ENCODE measurements around the gene C16orf95.

GRCh38 chr16:87340198-87340597, 23.0 kb upstream of the C16orf95 start:
- TF ChIP-seq SUZ12 (IDR thresholded peaks at IDR 0.05): no peak
- no peak for TF ChIP-seq CTBP1 (IDR thresholded peaks at IDR 0.05; ENCODE audit: borderline replicate concordance)
- no peak for TF ChIP-seq SP1 (IDR thresholded peaks at IDR 0.05)
- TF ChIP-seq ELF4 (IDR thresholded peaks at IDR 0.05): no peak
- TF ChIP-seq FOXM1 (IDR thresholded peaks at IDR 0.05; ENCODE audit: borderline replicate concordance): no peak
- TF ChIP-seq NFRKB (IDR thresholded peaks at IDR 0.05): no peak
- no peak for TF ChIP-seq ARNT (IDR thresholded peaks at IDR 0.05)
- no peak for TF ChIP-seq TARDBP (IDR thresholded peaks at IDR 0.05)
- no peak for TF ChIP-seq FOXK2 (IDR thresholded peaks at IDR 0.05)
- TF ChIP-seq HDGF (IDR thresholded peaks at IDR 0.05; ENCODE audit: borderline replicate concordance): no peak

Measured in HEK293T (cell line).